Prostate gland (tissue), 2 donors: Measurements from ENCODE around the gene PTPN7. TPM values are rescaled to one million over a fixed set of nuclear protein-coding genes. Genes with fewer than 3 reads are reported as not detected.

Source experiments
- DNase-seq: peaks from one replicate; pipeline ENCODE4 v3.0.0-alpha.2; 2019; ENCODE audit warnings: low spot score
- H3K27ac ChIP-seq, 2 donors: fragments of 200-600 bp; sonication (generic); 2 replicates each; pipeline ENCODE4 v1.5.1; 2017 to 2019
- H3K27me3 ChIP-seq: fragments of 200-600 bp; sonication (generic); replicated peaks from 2 replicates; pipeline ENCODE4 v1.5.1; 2019; ENCODE audit not compliant: insufficient read depth
- H3K36me3 ChIP-seq, 2 donors: fragments of 200-600 bp; sonication (generic); 1 replicate in 1 of 2; 2 replicates in 1 of 2; pipeline versions ENCODE4 v1.5.1 to v1.8.1; 2017 to 2019
- H3K4me1 ChIP-seq: fragments of 200-600 bp; sonication (generic); replicated peaks from 2 replicates; pipeline ENCODE4 v1.5.1; 2019
- H3K4me3 ChIP-seq, 2 donors: fragments of 200-600 bp; sonication (generic); 2 replicates each; pipeline ENCODE4 v1.5.1; 2017 to 2019
- H3K9me3 ChIP-seq: fragments of 200-600 bp; sonication (generic); 2 replicates; pipeline ENCODE4 v1.5.1; 2017
- POLR2A ChIP-seq: fragments of 450-650 bp; IDR thresholded peaks from one replicate; pipeline ENCODE4 v1.6.1; 2016; ENCODE audit warnings: antibody characterized with exemption, mild to moderate bottlenecking
- POLR2AphosphoS5 ChIP-seq: sonication (generic); formaldehyde crosslinking; IDR thresholded peaks from one replicate; pipeline ENCODE4 v1.6.1; 2017; ENCODE audit warnings: antibody characterized with exemption
- WGBS: methylation state at CpG from one replicate; pipeline ENCODE4 v1.1.5; 2018; 5-methylcytosine and 5-hydroxymethylcytosine counted together
- intact Hi-C: fragments of 100-400 bp; cut with DNase I; formaldehyde crosslinking; loops from one replicate; pipeline ENCODE4 v1.14.2; 2022
- total RNA-seq, 2 donors: library from RNA; depleted of rRNA; stranded (reverse); fragments of >200 nt; gene quantifications; one replicate each; pipeline ENCODE4 v1.1.0, GENCODE V29; 2016
- TF ChIP-seq, protein P1 (sequence below), 4 experiments: fragments of 200-600 bp in 2 of 4; fragments of 450-650 bp in 2 of 4; sonication (generic) in 2 of 4; IDR thresholded peaks; 1 replicate in 3 of 4; 2 replicates in 1 of 4; pipeline ENCODE4 v1.5.1; 2016 to 2019; ENCODE audit warnings: antibody characterized with exemption in 4 of 4, mild to moderate bottlenecking in 2 of 4, moderate library complexity in 2 of 4

Gene PTPN7
- total RNA-seq, 2 donors from 2014 or later, result 0.73 to 61.8 TPM

DNA sequence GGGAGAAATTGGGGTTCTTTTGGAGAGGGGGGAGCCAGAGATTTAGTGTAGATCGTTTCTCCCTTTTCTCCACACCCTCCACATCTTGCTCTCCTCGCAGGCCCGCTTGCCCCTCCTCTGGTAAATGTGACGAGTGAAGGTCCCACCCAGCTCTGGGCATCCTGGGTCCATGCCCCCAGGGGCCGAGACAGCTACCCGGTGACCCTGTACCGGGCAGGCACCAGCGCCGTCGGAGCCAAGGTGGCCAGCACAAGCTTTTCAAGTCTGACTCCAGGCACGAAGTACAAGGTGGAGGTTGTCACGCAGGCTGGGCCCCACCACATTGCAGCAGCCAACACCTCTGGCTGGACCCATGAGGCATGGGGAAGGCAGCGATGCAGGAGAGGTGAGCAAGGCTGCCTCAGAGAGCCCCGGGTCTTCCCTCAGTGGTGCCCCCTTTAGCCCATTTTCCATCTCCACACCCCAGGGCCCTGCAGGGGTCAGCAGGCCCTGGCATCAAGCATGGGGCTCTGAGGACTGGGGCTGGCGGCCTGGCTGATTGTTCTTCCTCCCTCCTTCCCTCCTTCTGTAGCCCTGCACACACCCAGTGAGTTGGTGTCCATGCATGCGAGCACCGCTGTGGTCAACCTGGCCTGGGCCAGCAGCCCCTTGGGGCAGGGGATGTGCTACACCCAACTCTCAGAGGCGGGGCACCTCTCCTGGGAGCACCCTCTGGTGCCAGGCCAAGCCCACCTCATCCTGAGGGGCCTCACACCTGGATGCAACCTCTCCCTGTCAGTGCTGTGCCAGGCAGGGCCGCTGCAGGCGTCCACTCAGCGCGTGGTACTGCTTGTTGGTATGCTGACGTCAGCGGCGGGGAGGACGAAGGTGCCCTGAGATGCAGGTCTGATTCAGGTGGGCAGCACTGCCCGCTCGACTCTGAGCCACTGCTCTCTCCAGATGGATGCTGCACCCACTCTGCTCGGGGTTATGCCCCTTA lies 16.8 kb upstream of the PTPN7 start:
- Histone ChIP-seq H3K36me3 (no peaks in the 10 kb centered on the region), H3K9me3 (no peaks in the 10 kb centered on the region), H3K27ac (no peak overlapping the region), H3K4me1 (no peaks in the 10 kb centered on the region), H3K4me3 (no peak overlapping the region), H3K27me3 (peaks cover 5% of the 10 kb centered on the region)
- TF ChIP-seq POLR2AphosphoS5 (no peak), POLR2A (no peak)
- TF ChIP-seq, protein P1, sequence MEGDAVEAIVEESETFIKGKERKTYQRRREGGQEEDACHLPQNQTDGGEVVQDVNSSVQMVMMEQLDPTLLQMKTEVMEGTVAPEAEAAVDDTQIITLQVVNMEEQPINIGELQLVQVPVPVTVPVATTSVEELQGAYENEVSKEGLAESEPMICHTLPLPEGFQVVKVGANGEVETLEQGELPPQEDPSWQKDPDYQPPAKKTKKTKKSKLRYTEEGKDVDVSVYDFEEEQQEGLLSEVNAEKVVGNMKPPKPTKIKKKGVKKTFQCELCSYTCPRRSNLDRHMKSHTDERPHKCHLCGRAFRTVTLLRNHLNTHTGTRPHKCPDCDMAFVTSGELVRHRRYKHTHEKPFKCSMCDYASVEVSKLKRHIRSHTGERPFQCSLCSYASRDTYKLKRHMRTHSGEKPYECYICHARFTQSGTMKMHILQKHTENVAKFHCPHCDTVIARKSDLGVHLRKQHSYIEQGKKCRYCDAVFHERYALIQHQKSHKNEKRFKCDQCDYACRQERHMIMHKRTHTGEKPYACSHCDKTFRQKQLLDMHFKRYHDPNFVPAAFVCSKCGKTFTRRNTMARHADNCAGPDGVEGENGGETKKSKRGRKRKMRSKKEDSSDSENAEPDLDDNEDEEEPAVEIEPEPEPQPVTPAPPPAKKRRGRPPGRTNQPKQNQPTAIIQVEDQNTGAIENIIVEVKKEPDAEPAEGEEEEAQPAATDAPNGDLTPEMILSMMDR (IDR thresholded peaks at IDR 0.05), result no peak
- intact Hi-C loops, result no loop called here
- 92% methylated on average over 28 of the region's 29 CpGs for WGBS
- no peak for DNase-seq

DNA sequence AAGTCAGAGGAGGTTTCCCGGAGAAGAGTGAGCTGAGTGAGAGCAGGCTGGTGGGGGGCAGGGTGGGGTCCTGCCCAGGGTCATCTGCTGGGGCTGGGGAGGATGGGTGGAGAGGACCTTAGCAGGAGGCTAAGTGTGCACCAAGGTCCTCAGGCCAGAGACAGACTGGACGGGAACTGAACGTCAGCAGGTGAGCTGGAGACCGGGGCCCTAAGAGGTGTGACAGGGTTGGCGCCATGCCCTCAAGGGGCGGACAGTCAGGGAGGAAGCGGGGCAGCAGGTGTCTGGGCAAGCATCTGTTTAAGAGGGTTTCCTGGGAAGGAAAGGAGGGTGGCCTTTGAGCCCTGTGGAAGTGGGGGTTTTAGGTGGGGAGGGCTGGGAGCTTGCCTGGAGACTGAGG lies 13.6 kb upstream of the PTPN7 start:
- no peak for DNase-seq
- H3K27ac ChIP-seq, result no peak overlapping the region
- H3K9me3 ChIP-seq, result no peaks in the 10 kb centered on the region
- no peaks in the 10 kb centered on the region for H3K4me1 ChIP-seq
- no peak overlapping the region for H3K4me3 ChIP-seq
- no peaks in the 10 kb centered on the region for H3K36me3 ChIP-seq
- WGBS, result 78% methylated on average over 7 of the region's 7 CpGs
- no peak for TF ChIP-seq POLR2A
- no peak for TF ChIP-seq POLR2AphosphoS5
- TF ChIP-seq, protein P1 (IDR thresholded peaks at IDR 0.05), result no peak
- intact Hi-C loops, result no loop called here
- no peaks in the 10 kb centered on the region for H3K27me3 ChIP-seq

DNA sequence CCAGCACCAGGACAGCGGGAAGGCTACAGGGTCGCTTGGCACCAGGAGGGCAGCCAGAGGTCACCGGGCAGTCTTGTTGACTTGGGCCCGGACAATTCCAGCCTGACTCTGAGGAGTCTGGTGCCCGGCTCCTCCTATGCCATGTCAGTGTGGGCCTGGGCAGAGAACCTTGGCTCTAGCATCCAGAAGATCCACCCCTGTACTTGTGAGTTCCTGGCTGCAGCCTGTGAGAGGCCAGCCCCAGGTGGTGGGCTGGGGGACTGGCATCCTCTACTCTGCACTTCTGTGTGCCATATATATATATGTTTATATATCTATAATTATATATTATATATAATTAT lies 11.6 kb upstream of the PTPN7 start:
- no peak overlapping the region for H3K27ac ChIP-seq
- H3K27me3 ChIP-seq, result no peaks in the 10 kb centered on the region
- H3K4me3 ChIP-seq, result no peak overlapping the region
- WGBS, result 86% methylated on average over 5 of the region's 5 CpGs
- intact Hi-C loops, result no loop called here
- H3K4me1 ChIP-seq, result no peaks in the 10 kb centered on the region
- no peak for DNase-seq
- no peaks in the 10 kb centered on the region for H3K36me3 ChIP-seq
- H3K9me3 ChIP-seq, result no peaks in the 10 kb centered on the region
- TF ChIP-seq POLR2A (no peak), POLR2AphosphoS5 (no peak)
- TF ChIP-seq, protein P1 (IDR thresholded peaks at IDR 0.05), result no peak

DNA sequence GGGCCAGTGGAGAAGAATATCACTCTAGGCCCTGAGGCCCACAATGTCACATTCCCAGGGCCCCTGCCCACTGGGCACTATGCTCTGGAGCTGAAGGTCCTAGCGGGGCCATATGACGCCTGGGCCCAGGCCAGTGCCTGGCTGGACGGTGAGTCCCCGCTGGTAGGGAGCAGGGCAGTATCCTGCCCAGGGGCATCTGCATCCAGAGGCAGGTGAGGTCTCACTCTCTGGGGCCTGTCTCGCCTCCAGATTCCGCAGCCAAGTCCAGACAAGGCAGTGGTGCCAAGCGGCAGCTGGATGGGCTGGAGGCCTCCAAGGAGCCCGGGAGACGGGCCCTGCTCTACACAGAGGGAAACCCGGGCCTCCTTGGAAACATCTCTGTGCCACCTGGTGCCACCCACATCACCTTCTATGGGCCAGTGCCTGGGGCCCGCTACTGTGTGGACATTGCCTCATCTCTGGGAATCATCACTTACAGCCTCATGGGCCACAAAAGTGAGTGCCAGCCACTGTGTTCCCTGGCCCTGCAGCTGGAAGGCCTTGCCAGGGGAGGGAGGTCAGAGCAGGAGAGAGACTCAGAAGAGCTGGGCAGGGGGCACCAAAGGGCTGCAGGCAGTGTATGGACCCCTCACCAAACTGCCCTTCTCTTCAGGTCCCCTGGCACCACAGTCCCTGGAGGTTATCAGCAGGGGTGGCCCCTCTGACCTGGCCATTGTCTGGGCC lies 11.1 kb upstream of the PTPN7 start:
- Histone ChIP-seq H3K4me3 (no peak overlapping the region), H3K27ac (no peak overlapping the region), H3K27me3 (no peaks in the 10 kb centered on the region), H3K4me1 (no peaks in the 10 kb centered on the region), H3K36me3 (no peaks in the 10 kb centered on the region), H3K9me3 (no peaks in the 10 kb centered on the region)
- TF ChIP-seq POLR2AphosphoS5 (no peak), POLR2A (no peak)
- TF ChIP-seq, protein P1 (IDR thresholded peaks at IDR 0.05), result no peak
- intact Hi-C loops, result no loop called here
- DNase-seq, result no peak
- 95% methylated on average over 11 of the region's 11 CpGs for WGBS
